Stimulated activated CD8-positive, alpha-beta memory T cell treated with anti-CD3 and anti-CD28 coated beads, Interleukin-4, amount 100 ng/mL, for 48 hours (primary cell): Measurements from ENCODE around the gene ADCY4.
A peak's percentile ranks its signal among the peaks of the same experiment; 100 is the strongest.

ENCODE experiments used
- DNase-seq: peaks from one replicate; pipeline ENCODE4 v3.0.0-alpha.2; 2020

Gene ADCY4

DNA sequence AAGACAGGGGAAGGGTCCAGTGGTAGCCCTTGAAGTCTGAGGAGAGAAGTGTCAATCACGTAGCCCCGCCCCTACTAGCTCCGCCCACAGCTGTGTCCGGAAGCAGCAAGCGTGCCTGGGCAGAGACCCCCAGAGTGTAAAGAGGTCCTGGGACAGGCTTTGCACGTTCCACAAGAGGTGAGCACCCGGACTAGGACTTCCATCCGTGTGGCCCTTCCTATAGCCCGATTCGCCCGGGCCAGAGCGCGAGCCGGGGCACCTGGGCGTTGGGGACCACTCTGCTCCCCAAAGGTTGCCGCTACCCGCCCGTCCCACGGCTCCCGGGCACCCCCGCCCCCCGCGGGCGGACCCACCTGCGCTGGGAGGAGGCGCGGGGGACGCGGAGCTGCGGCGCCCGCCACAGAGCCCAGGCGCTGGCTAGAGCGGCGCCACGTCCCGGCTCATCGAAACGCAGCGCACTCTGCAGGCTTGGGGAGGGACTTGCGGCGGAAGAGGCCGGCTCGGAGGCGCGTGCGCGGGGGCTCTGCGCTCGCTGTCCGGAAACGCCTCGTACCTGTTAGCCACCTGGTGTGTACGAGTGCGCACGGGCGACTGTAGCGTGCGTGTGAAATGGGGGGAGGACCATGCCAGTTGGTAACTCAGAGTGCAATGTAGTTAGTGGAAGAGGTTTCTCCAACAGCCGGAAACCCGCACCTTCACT lies 63.6 kb downstream of the ADCY4 start, which contains the start of gene RABGGTA:
Gene RABGGTA, minus strand, starts transcription at position 464 of the 700 bp plus-strand sequence. CDS start 482 bp downstream, outside the sequence.
- DNase-seq, result peak; percentile 90

DNA sequence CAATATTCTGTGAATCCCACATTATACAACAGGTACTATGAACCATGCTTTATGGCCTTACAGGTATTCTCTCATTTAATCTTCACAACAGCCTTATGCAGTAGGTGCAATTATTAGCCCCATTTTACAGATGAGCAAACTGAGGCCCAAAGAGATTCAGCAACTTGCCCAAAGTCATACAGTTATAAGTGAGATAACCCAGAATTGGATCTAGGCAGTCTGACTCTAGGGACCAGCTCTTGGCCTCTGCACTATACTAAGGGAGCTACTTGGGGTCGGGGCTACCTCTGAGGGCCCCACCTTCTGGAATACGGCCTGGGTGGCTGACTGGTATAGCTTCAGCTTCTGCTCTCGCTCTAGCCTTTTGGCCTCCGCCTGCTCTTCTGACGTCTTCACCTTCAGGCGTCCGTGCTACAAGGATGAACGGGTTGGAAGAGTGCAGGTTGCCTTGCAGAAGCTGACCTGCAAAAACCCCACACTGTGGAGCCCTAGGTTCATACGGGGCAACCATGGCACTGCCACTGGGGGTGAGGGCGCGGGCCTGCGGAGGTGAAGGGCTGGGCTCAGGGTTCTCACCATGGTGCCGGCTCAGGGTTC lies 64.2 kb downstream of the ADCY4 start:
- DNase-seq, result no peak

DNA sequence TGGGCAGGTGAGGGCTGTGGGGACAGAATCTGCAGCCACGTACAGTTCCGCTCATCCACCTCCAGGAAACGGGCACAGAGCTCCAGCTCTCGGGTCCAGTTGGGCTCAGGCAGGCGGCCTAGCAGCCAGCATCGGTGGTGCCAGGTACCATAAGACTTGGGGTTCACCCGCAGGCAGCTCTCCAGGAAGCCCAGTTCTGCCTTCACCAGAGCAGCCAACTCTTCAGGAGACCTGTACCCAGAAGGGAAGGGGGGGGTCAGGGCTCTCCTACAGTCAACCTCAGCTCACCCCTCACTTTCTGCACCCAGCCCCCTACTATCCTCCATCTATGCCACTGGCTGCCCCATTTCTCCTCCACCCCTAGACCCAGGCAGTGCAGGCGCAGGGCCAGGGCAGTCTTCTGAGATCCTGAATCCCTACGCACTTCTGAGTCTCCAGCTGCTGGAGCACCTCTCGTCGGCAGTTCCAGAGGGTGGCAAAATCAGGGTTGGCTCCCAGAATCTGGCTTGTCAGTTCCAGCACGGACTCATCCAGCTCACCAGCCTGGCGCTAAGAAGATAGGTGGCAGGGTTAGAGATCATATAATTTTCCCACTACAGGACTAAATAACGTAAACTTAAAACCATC lies 64.8 kb downstream of the ADCY4 start:
- DNase-seq, result no peak

DNA sequence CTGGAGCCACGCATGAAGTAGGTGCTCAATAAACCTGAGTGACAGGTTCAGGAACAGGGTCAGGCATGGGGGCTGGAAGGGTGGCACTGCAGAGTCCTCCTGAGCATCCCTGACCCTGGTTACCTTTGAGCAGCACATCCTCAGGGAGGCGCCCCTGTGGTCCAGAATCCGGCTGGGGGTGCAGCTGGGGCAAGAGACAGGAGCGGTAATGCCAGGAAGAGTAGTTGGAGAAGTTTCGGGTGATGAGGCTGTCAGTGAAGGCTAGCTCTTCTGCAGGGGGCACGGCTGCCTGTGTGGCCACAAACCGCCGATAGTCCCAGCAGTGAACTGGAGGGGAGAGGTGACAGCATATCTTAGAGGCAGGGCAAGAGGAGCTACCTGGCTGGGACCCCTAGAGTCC lies 65.5 kb downstream of the ADCY4 start:
- no peak for DNase-seq
